A673 (cell line): ENCODE data around the gene IL1RAP. TPM values are rescaled to one million over a fixed set of nuclear protein-coding genes. Genes with fewer than 3 reads are reported as not detected.

Experiments
- BruUV-seq: library from RNA; stranded (reverse); fragments of 400-500 nt; replicated peaks from 2 replicates; lab custom pipeline; 2021; lab: Mats Ljungman, UMichigan
- CTCF ChIA-PET: fragments of 300-600 bp; sonication (Branson Sonifier 250); formaldehyde crosslinking; loops from one replicate; lab custom pipeline; 2022; ENCODE audit warnings: antibody characterized with exemption; lab: Charles Lee
- POLR2A ChIA-PET: fragments of 300-600 bp; sonication (Branson Sonifier 250); formaldehyde crosslinking; loops from one replicate; lab custom pipeline; 2022; ENCODE audit warnings: antibody characterized with exemption; ENCODE audit not compliant: low non-redundant PET; lab: Charles Lee
- DNase-seq: peaks from one replicate; pipeline ENCODE4 v3.0.0-alpha.2; 2015; ENCODE audit warnings: low spot score
- H3K27ac ChIP-seq: fragments of 200-600 bp; sonication (generic); 2 replicates; pipeline ENCODE4 v1.5.1; 2016; ENCODE audit warnings: mixed run types, low read depth, mild to moderate bottlenecking, mixed read lengths, antibody characterized with exemption, low read length; ENCODE audit not compliant: poor library complexity, severe bottlenecking
- H3K27me3 ChIP-seq: fragments of 200-600 bp; sonication (generic); replicated peaks from 2 replicates; pipeline ENCODE4 v1.6.1; 2017; ENCODE audit warnings: mixed run types, low read depth, mild to moderate bottlenecking, mixed read lengths, antibody characterized with exemption, low read length; ENCODE audit not compliant: insufficient read depth, poor library complexity
- H3K36me3 ChIP-seq: fragments of 200-600 bp; sonication (generic); 2 replicates; pipeline ENCODE4 v1.6.1; 2016; ENCODE audit warnings: mixed run types, mild to moderate bottlenecking, mixed read lengths, antibody characterized with exemption, low read length; ENCODE audit not compliant: insufficient read depth, poor library complexity, severe bottlenecking
- H3K4me1 ChIP-seq: fragments of 200-600 bp; sonication (generic); 2 replicates; pipeline ENCODE4 v1.6.1; 2017; ENCODE audit warnings: mixed run types, mild to moderate bottlenecking, mixed read lengths, antibody characterized with exemption, low read length; ENCODE audit not compliant: insufficient read depth, poor library complexity, severe bottlenecking
- H3K4me3 ChIP-seq: fragments of 200-600 bp; sonication (generic); 2 replicates; pipeline ENCODE4 v1.5.1; 2016; ENCODE audit warnings: low read depth, mixed run types, mild to moderate bottlenecking, mixed read lengths, low read length; ENCODE audit not compliant: poor library complexity, severe bottlenecking
- H3K9me3 ChIP-seq: fragments of 200-600 bp; sonication (generic); 2 replicates; pipeline ENCODE4 v1.6.1; 2016; ENCODE audit warnings: mixed run types, low read depth, mild to moderate bottlenecking, mixed read lengths, antibody characterized with exemption, low read length; ENCODE audit not compliant: poor library complexity, severe bottlenecking
- EZH2 ChIP-seq: fragments of 200-600 bp; sonication (generic); IDR thresholded peaks from 2 replicates; pipeline ENCODE4 v1.6.1; 2017; ENCODE audit warnings: borderline replicate concordance, low read depth, mild to moderate bottlenecking, mixed read lengths, antibody characterized with exemption, low read length; ENCODE audit not compliant: poor library complexity, severe bottlenecking
- intact Hi-C: fragments of 100-400 bp; cut with micrococcal nuclease; formaldehyde crosslinking; loops from one replicate; pipeline ENCODE4 v1.10.0; 2022; ENCODE audit not compliant: unreplicated experiment
- total RNA-seq: library from RNA; stranded (reverse); gene quantifications from 2 replicates; pipeline ENCODE4 v1.2.3, GENCODE V29; 2021
- TF ChIP-seq, protein P1 (sequence below): fragments of 300-800, 200-600 bp; sonication (generic); conservative IDR thresholded peaks from 2 replicates; pipeline ENCODE4 v1.5.1; 2017; ENCODE audit warnings: low read depth, mild to moderate bottlenecking, antibody characterized with exemption, low read length, moderate library complexity, mixed read lengths

IL1RAP gene
- total RNA-seq, 1 experiment from 2014 or later: 207 TPM

DNA sequence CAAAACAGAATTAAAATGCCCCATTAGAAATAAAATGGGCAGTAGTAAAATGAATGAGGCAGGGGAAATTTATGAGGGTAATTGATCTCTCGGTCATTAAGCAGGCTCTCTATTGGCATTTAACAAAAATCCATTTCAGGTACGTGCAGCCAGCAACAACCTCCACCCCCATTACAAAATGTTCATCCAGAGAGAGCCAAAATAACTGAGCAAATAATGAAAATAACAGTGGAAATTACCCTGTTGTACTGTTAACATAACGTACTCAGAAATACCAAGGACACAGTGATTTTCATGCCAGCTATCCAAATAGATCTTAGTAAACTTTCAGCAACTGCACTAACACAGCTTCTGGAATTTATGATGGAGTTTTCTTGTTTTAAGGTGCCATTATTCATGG is 127.7 kb downstream of the IL1RAP start:
- Histone ChIP-seq H3K36me3 (peaks cover 47% of the 10 kb centered on the region), H3K27me3 (no peaks in the 10 kb centered on the region), H3K9me3 (no peaks in the 10 kb centered on the region), H3K27ac (no peak overlapping the region), H3K4me1 (no peaks in the 10 kb centered on the region), H3K4me3 (no peak overlapping the region)
- intact Hi-C loops: no loop called here
- CTCF ChIA-PET: no interaction called here
- no TSS peak for BruUV-seq
- POLR2A ChIA-PET: no interaction called here
- TF ChIP-seq, protein P1, sequence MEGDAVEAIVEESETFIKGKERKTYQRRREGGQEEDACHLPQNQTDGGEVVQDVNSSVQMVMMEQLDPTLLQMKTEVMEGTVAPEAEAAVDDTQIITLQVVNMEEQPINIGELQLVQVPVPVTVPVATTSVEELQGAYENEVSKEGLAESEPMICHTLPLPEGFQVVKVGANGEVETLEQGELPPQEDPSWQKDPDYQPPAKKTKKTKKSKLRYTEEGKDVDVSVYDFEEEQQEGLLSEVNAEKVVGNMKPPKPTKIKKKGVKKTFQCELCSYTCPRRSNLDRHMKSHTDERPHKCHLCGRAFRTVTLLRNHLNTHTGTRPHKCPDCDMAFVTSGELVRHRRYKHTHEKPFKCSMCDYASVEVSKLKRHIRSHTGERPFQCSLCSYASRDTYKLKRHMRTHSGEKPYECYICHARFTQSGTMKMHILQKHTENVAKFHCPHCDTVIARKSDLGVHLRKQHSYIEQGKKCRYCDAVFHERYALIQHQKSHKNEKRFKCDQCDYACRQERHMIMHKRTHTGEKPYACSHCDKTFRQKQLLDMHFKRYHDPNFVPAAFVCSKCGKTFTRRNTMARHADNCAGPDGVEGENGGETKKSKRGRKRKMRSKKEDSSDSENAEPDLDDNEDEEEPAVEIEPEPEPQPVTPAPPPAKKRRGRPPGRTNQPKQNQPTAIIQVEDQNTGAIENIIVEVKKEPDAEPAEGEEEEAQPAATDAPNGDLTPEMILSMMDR: no peak
- TF ChIP-seq EZH2: no peak
- DNase-seq: no peak

DNA sequence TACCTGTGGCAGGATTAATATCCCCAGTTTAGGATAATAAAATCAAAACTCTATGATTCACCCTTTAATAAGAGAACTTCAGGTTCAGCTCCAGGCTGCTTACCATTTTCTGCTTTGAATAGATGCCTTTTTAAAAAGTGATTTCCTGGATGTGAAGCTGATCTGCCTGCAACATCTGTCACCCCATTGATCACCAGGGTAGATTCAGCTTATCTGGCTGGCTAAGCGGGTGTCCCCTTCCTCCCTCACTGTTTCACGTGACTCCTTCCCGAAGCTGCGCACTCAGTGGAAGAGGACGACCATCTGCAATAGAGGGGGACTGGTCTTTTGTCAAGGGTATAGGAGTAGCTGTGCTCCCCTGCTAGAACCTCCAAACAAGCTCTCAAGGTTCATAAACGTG is 128.1 kb downstream of the IL1RAP start:
- CTCF ChIA-PET: no interaction called here
- Histone ChIP-seq H3K4me3 (no peak overlapping the region), H3K27me3 (no peaks in the 10 kb centered on the region), H3K27ac (no peak overlapping the region), H3K4me1 (no peaks in the 10 kb centered on the region), H3K9me3 (no peaks in the 10 kb centered on the region), H3K36me3 (peaks cover 52% of the 10 kb centered on the region)
- no peak for TF ChIP-seq EZH2
- TF ChIP-seq, protein P1: no peak
- DNase-seq: no peak
- POLR2A ChIA-PET: interaction anchor here (0.6 kb wide), 1 partner anchor 1376 kb away, joined by 3 read pairs; no protein-coding TSS in a partner anchor
- intact Hi-C loops: no loop called here
- BruUV-seq: no TSS peak

DNA sequence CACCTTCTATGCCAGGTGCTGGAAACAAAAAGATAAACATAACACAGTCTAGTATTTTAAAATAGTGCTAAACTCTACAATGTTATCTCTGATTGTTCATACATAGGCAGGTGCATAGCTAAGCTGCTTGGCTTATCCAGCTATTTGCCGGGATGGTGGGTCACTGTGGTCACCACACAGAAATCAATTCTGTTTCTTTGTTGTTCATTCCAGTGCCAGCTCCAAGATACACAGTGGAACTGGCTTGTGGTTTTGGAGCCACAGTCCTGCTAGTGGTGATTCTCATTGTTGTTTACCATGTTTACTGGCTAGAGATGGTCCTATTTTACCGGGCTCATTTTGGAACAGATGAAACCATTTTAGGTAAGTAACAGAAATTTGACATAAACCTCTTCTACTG is 130.2 kb downstream of the IL1RAP start:
- Histone ChIP-seq H3K27me3 (no peaks in the 10 kb centered on the region), H3K27ac (no peak overlapping the region), H3K36me3 (peaks cover 57% of the 10 kb centered on the region), H3K4me3 (no peak overlapping the region), H3K9me3 (no peaks in the 10 kb centered on the region), H3K4me1 (no peaks in the 10 kb centered on the region)
- POLR2A ChIA-PET: interaction anchor here (0.7 kb wide), 1 partner anchor 12 kb away, joined by 3 read pairs; no protein-coding TSS in a partner anchor
- DNase-seq: no peak
- BruUV-seq: no TSS peak
- intact Hi-C loops: no loop called here
- TF ChIP-seq, protein P1: no peak
- TF ChIP-seq EZH2: no peak
- CTCF ChIA-PET: no interaction called here
